Measurements from ENCODE around the gene KCMF1.
"Not testable (repeated sequence)": the region's sequence is repeated elsewhere in the genome, so short reads cannot be mapped to it uniquely, and the experiment has no call there.

The KCMF1 gene

GRCh38 chr2:84970868-84971509 is at the start of gene KCMF1:
KCMF1 (plus strand) TSS chr2:84971161; CDS start chr2:84971452, 291 bp downstream.
- peak; percentile 40 to 59 for DNase-seq (ENCODE audit: low read depth in 2 of 2)

DNA sequence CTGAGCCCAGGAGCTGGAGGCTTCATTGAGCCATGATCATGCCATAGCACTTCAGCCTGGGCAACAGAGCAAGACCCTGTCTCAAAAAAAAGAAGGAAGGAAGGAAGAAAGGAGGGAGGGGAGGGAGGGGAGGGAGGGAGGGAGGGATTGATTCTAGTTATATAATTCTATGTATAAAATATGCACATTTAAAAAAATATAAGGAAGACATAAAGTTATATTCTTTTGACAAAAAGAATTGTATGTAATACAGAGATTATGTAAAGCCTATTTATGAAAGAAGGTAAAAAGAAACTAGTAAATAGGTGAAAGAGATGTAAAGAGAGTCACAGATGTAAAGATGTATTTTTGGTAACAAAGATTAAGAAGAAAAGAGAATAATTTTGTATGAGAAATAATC is 48.0 kb upstream of the KCMF1 start:
- DNase-seq (ENCODE audit: low read depth in 2 of 2) = no peak

DNA sequence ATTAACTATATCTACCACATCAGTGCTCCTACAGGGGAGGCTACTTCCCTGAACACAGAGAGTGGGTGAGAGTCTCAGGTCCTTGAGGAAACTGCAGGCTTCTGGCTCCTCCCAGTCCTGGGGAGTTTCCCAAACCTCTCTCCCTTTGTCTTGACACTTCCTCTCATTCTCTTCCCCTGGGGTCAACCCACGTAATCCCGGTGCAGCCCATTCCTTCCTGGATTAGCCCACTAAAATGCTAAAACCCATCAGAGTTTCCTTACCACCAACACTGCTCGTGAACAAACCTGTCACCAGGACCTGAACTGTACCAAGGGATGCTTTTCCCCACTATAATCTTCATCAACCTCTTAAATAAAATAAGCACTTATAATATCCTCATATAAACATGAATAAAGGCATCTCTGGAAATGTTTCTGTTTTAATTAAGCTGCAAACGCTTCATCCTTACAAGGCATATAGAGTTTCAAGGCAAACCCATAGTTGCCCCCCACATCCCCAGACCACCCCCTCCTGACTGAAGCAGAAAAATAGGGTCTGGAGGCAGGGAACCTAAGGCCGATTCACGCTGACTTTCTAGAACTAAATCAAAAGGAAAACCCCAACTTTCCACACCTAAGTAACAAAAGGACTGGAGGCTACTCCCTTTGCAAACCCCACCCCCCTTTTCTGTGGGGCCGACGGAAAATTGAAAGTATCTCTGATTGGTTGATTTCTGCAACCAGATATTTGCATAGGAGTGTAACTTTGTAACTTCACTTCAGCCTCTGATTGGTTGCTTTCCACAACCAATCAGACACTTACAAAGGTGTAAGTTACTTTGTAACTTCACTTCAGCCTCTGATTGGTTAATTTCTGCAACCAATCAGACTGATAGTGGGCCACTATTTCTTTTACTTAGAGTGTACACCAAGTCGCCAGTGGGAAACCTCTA is 46.5 kb upstream of the KCMF1 start:
- DNase-seq (ENCODE audit: low read depth in 2 of 2) = peak in 1 of 2 donors; percentile 53

DNA sequence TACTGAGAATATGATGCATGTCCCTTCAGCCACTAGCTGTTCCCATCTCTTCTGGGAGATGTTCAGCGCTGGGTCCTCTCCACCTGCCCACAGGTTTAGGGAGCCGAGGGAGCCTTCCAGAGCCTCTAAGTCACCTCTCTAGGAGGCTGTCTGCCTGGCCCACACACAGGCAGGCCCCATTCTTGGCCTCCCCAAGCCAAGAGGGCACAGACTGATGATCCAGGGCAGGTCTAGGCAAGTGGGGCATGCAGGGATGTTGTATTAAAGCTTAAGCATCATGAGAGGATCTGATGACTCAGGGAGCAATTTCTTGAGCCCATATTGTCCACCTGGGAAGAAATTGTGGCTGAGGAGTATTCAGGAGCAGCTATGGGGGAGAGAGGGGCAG is 45.6 kb upstream of the KCMF1 start:
- no peak for DNase-seq (ENCODE audit: low read depth in 2 of 2)

GRCh38 chr2:84925724-84926376 is 45.1 kb upstream of the KCMF1 start:
- DNase-seq (ENCODE audit: low read depth in 2 of 2) = peak; percentile 97 to 99

DNA sequence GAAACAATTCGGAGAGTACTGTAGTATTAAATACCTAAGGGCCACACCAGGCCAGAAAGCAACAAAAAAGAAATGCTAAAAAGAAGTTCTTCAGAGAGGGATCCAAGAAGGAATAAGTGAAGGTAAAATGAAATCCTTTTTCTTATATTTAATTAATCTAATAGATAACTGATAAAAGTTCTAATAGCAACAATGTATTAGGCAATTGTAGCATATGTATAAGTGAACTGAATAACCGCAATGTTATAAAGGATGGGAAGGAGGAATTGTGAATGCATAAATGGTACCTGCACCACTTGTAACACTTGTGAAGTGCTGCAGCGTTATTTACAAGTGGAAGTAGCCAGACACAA is 43.7 kb upstream of the KCMF1 start:
- DNase-seq (ENCODE audit: low read depth in 2 of 2) = no peak

DNA sequence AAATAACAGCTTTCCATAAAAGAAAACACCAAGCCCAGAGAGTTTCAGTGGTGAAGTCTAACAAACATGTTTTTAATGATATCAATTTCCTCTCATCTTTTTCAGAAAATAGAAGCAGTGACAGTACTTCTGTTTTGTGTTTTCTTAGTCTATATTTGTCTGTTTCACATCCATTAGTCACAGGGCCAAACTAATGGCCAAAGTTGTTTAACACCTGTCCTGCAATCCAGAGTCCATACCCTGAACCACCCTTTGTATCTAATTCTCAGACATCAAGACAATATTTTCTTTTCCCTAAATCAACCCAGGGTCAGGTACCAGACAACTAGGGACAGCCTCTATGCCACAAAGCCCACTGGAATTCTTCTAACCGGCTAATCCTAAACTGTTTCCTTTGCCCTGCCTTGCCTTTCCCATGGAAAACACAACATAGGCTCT is 39.6 kb upstream of the KCMF1 start:
- DNase-seq (ENCODE audit: low read depth in 2 of 2) = no peak

- no peak for DNase-seq (ENCODE audit: low read depth in 2 of 2)
Observed at GRCh38 chr2:84938194-84938879, 32.6 kb upstream of the KCMF1 start.

GRCh38 chr2:84939426-84940087 is 31.4 kb upstream of the KCMF1 start:
- peak; percentile 63 to 69 for DNase-seq (ENCODE audit: low read depth in 2 of 2)

- DNase-seq (ENCODE audit: low read depth in 2 of 2) = no peak
Observed at GRCh38 chr2:84940088-84940470, 30.9 kb upstream of the KCMF1 start.

DNA sequence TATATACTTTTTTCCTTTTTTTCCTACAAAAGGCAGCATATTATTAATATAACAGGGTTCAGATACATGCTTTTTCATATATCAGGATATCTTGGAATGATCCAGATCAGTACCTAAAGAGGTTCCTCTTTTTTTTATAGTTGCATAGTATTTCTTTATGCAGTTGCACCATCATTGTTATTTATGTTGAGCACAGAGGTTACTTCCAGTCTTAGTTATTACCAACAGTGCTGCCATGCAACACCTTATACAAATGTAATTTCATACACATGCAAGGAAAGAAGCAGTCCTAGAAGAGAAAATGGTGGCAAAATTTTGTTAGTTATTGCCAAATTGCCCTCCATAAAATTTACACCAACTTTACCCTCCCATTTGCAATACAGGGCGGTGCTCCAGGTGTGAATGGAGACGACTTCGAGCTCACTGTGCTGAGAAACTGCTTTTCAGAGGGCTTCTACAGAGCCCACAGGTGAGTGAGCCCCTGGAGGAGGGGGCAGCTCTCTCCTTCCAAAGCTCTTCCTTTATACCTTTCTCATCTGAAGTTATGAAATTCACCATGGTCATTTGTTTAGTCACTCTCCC is 30.0 kb upstream of the KCMF1 start:
- DNase-seq (ENCODE audit: low read depth in 2 of 2) = no peak

DNA sequence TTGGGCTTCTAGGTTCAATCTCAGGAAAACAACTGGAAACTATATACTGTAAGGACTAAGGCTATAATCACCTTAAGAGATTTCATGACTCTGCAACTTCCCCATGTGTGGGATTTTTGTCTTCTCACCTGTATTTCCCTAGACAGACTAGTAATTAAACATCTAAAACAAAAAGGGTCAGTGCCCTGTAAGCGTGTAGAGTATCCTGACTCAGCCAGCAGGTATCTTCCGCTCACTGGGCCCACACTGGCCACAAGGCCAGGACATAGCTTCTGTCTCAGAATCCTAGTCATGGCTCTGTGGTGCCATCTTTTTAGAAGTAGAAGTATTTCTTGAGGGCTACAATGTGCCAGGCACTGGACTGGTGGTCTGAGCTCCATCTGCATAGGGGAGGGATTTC is 28.8 kb upstream of the KCMF1 start:
- no peak for DNase-seq (ENCODE audit: low read depth in 2 of 2)

GRCh38 chr2:84942964-84943421 is 28.0 kb upstream of the KCMF1 start:
- no peak for DNase-seq (ENCODE audit: low read depth in 2 of 2)

GRCh38 chr2:84944295-84944909 is 26.6 kb upstream of the KCMF1 start:
- no peak for DNase-seq (ENCODE audit: low read depth in 2 of 2)

GRCh38 chr2:84945838-84946203 is 25.1 kb upstream of the KCMF1 start:
- not testable (repeated sequence) for DNase-seq (ENCODE audit: low read depth in 2 of 2)

DNA sequence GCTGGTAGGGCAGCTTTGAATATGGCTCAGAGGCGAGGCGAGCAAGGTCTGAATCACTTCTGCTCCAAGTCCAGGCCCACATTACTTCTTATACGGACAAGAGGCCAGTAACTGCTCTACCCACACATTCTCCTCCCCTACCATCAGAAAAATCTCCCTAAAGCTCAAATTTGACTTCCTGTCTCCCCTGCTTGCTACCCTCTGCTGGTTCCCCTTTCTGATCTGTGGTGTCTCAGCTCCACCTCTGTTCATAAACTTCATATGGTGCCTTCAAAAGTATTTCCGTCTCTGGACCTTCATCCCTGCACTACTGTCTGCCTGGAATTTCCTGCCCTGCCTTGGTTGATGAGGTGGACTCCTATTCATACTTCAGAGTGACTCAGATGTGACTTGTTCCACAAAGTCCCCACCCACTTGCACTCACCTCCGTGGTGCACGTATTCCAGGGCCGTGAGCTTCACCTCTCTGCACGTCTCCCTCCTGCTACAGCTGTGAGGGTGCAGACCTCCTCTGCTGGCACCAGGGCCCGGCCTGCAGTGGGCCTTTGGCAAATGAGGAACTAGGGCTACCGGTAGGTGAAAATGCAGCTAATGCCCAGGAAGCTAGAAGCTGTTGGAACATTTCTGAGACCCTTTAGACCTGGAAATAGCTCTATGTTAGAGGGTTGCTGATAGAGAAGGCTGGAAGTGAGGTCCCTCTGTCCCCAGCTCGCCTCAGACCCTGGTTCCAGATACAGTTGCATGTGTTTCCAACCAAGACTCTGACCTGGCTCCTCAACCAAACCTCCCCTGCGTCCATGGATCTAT is 24.6 kb upstream of the KCMF1 start:
- DNase-seq (ENCODE audit: low read depth in 2 of 2) = peak; percentile 72 to 80

GRCh38 chr2:84947010-84947593 is 23.9 kb upstream of the KCMF1 start:
- no peak for DNase-seq (ENCODE audit: low read depth in 2 of 2)

DNA sequence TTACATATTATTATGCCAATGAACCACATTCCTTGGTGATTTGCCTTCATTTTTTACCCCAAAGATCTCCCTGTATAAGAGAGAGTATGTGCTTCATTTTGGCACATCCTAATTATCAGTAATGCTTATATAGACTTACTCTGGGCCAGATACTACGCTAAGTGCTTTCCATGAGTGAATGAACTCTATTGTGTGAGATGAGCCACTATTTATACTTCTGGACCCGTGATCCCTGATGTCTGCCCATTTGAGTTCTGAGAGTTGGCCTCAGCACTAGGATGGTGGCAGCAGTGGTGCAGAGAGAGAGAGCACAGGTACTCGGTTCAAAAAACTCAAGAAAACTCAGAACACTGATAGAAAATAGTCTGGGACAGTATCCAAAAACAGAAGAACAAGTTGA is 17.4 kb upstream of the KCMF1 start:
- no peak for DNase-seq (ENCODE audit: low read depth in 2 of 2)

DNA sequence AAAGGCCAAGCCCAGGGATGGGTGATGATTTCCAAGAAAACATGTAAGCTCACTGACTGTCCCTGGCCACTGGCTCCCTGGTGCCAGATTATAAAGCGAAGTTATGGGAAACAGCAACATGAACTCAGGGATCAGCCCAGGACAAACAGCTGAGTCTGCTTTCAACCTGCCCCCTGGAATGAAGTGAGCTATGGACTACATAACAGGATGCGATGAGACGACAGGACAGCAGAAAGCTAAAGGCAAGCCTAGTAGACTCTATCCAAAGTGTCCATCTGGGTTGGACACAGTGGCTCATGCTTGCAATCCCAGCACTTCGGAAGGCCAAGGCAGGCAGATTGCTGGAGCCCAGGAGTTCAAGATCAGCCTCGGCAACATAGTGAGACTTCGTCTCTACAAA is 16.6 kb upstream of the KCMF1 start:
- DNase-seq (ENCODE audit: low read depth in 2 of 2) = no peak
